ENCODE results near the gene CDIPT.

Gene CDIPT

GRCh38 chr16:29844575-29845331 lies 18.3 kb downstream of the CDIPT start:
- H3K9ac ChIP-seq (ENCODE audit: low read depth, low read length, poor library complexity, severe bottlenecking), result no peak overlapping the region
- no peaks in the 10 kb centered on the region for H3F3A ChIP-seq (ENCODE audit: low read depth)
- H2AFZ ChIP-seq (ENCODE audit: low read length), result no peak overlapping the region
- H3K4me3 ChIP-seq (ENCODE audit: low read length, poor library complexity, severe bottlenecking), result no peak overlapping the region
- no peaks in the 10 kb centered on the region for H3K27me3 ChIP-seq (ENCODE audit: insufficient read depth, low read length, poor library complexity, severe bottlenecking)
- no peak overlapping the region for H3K4me2 ChIP-seq (ENCODE audit: low read depth, low read length, poor library complexity, severe bottlenecking)
- H3K36me3 ChIP-seq (ENCODE audit: insufficient read depth, low read length), result no peaks in the 10 kb centered on the region
- H3K9me2 ChIP-seq (replicated peaks; ENCODE audit: low read depth, low read length), result no peaks in the 10 kb centered on the region
- no peaks in the 10 kb centered on the region for H4K20me1 ChIP-seq (ENCODE audit: insufficient read depth, low read length, poor library complexity, severe bottlenecking)
- H3K79me2 ChIP-seq (ENCODE audit: insufficient read depth, low read length), result no peaks in the 10 kb centered on the region
- TF ChIP-seq EZH2phosphoT487 (IDR thresholded peaks at IDR 0.05; ENCODE audit: borderline replicate concordance), result no peak
- TF ChIP-seq, protein P1, sequence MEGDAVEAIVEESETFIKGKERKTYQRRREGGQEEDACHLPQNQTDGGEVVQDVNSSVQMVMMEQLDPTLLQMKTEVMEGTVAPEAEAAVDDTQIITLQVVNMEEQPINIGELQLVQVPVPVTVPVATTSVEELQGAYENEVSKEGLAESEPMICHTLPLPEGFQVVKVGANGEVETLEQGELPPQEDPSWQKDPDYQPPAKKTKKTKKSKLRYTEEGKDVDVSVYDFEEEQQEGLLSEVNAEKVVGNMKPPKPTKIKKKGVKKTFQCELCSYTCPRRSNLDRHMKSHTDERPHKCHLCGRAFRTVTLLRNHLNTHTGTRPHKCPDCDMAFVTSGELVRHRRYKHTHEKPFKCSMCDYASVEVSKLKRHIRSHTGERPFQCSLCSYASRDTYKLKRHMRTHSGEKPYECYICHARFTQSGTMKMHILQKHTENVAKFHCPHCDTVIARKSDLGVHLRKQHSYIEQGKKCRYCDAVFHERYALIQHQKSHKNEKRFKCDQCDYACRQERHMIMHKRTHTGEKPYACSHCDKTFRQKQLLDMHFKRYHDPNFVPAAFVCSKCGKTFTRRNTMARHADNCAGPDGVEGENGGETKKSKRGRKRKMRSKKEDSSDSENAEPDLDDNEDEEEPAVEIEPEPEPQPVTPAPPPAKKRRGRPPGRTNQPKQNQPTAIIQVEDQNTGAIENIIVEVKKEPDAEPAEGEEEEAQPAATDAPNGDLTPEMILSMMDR (conservative IDR thresholded peaks at IDR 0.05; ENCODE audit: low read length), result no peak
- H3K9me3 ChIP-seq (ENCODE audit: insufficient read depth, low read depth, low read length), result no peaks in the 10 kb centered on the region
- no peaks in the 10 kb centered on the region for H3K4me1 ChIP-seq (ENCODE audit: insufficient read depth, low read length, poor library complexity, severe bottlenecking)

GRCh38 chr16:29843931-29844330 lies 19.1 kb downstream of the CDIPT start:
- no peaks in the 10 kb centered on the region for H3K9me2 ChIP-seq (replicated peaks; ENCODE audit: low read depth, low read length)
- H3K9me3 ChIP-seq (ENCODE audit: insufficient read depth, low read depth, low read length), result no peaks in the 10 kb centered on the region
- H3F3A ChIP-seq (ENCODE audit: low read depth), result no peaks in the 10 kb centered on the region
- H3K4me2 ChIP-seq (ENCODE audit: low read depth, low read length, poor library complexity, severe bottlenecking), result no peak overlapping the region
- no peaks in the 10 kb centered on the region for H3K79me2 ChIP-seq (ENCODE audit: insufficient read depth, low read length)
- H3K4me3 ChIP-seq (ENCODE audit: low read length, poor library complexity, severe bottlenecking), result no peak overlapping the region
- H3K9ac ChIP-seq (ENCODE audit: low read depth, low read length, poor library complexity, severe bottlenecking), result no peak overlapping the region
- no peaks in the 10 kb centered on the region for H3K36me3 ChIP-seq (ENCODE audit: insufficient read depth, low read length)
- no peaks in the 10 kb centered on the region for H3K27me3 ChIP-seq (ENCODE audit: insufficient read depth, low read length, poor library complexity, severe bottlenecking)
- no peaks in the 10 kb centered on the region for H4K20me1 ChIP-seq (ENCODE audit: insufficient read depth, low read length, poor library complexity, severe bottlenecking)
- H2AFZ ChIP-seq (ENCODE audit: low read length), result no peak overlapping the region
- H3K4me1 ChIP-seq (ENCODE audit: insufficient read depth, low read length, poor library complexity, severe bottlenecking), result no peaks in the 10 kb centered on the region
- TF ChIP-seq EZH2phosphoT487 (IDR thresholded peaks at IDR 0.05; ENCODE audit: borderline replicate concordance), result no peak
- TF ChIP-seq, protein P1 (conservative IDR thresholded peaks at IDR 0.05; ENCODE audit: low read length), result no peak

DNA sequence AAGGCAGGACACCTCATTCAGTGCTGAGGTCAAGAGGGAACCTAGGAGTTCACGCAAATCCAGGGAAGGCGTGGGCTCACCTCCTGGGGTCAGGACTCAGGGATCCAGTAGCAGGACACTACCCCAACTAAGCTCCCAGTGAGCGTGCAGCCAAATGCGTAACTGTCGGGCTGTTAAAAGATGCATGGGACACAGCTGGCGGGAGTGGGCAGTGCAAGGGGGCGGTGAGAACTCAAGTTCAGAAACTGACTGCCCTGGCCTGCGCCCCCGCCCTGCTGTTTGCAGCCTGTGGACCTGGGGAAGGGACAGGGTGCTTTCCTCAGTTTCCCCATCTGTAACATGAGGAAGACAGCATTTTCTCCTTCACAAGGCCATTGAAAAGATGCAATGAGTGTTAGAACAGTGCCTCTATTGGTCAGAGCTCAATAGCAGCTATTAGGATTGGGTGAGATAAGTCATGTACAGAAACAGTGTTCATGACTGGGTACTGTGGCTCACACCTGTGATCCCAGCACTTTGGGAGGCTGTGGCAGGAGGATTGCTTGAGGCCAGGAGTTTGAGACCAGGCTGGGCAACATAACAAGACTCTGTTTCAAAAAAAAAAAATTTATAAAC lies 20.2 kb downstream of the CDIPT start:
- no peaks in the 10 kb centered on the region for H4K20me1 ChIP-seq (ENCODE audit: insufficient read depth, low read length, poor library complexity, severe bottlenecking)
- no peaks in the 10 kb centered on the region for H3K79me2 ChIP-seq (ENCODE audit: insufficient read depth, low read length)
- H3K4me2 ChIP-seq (ENCODE audit: low read depth, low read length, poor library complexity, severe bottlenecking), result no peak overlapping the region
- H3K36me3 ChIP-seq (ENCODE audit: insufficient read depth, low read length), result no peaks in the 10 kb centered on the region
- H3F3A ChIP-seq (ENCODE audit: low read depth), result no peaks in the 10 kb centered on the region
- H3K27me3 ChIP-seq (ENCODE audit: insufficient read depth, low read length, poor library complexity, severe bottlenecking), result no peaks in the 10 kb centered on the region
- no peaks in the 10 kb centered on the region for H3K4me1 ChIP-seq (ENCODE audit: insufficient read depth, low read length, poor library complexity, severe bottlenecking)
- no peak overlapping the region for H2AFZ ChIP-seq (ENCODE audit: low read length)
- no peaks in the 10 kb centered on the region for H3K9me2 ChIP-seq (replicated peaks; ENCODE audit: low read depth, low read length)
- no peak overlapping the region for H3K9ac ChIP-seq (ENCODE audit: low read depth, low read length, poor library complexity, severe bottlenecking)
- H3K4me3 ChIP-seq (ENCODE audit: low read length, poor library complexity, severe bottlenecking), result no peak overlapping the region
- H3K9me3 ChIP-seq (ENCODE audit: insufficient read depth, low read depth, low read length), result no peaks in the 10 kb centered on the region
- TF ChIP-seq, protein P1 (conservative IDR thresholded peaks at IDR 0.05; ENCODE audit: low read length), result peak; percentile 50
- no peak for TF ChIP-seq EZH2phosphoT487 (IDR thresholded peaks at IDR 0.05; ENCODE audit: borderline replicate concordance)
